Stimulated activated naive CD8-positive, alpha-beta T cell treated with anti-CD3 and anti-CD28 coated beads, Interleukin-15, amount 100 ng/mL, for 72 hours (primary cell): ENCODE data around the gene FOXP1.
"Not testable (repeated sequence)": the region's sequence is repeated elsewhere in the genome, so short reads cannot be mapped to it uniquely, and the experiment has no call there.

Experiments used
- ATAC-seq: fragments of 150-1000 bp; cut with Tn5 transposase; 2 replicates; pipeline ENCODE4 v1.10.0; 2021; ENCODE audit warnings: mild to moderate bottlenecking, moderate library complexity
- DNase-seq, 2 donors: peaks; one replicate each; pipeline ENCODE4 v3.0.0; 2021 to 2022
- H3K27ac Mint-ChIP-seq, 2 donors: one replicate each; pipeline ENCODE4 v1.8.0; 2022; ENCODE audit warnings: mild to moderate bottlenecking in 2 of 2, mixed read lengths in 2 of 2, moderate library complexity in 2 of 2
- H3K27me3 Mint-ChIP-seq: one replicate; pipeline ENCODE4 v1.8.0; 2022; ENCODE audit warnings: mixed read lengths
- H3K4me1 Mint-ChIP-seq: one replicate; pipeline ENCODE4 v1.8.0; 2022; ENCODE audit warnings: mild to moderate bottlenecking, mixed read lengths
- H3K4me3 Mint-ChIP-seq, 2 donors: one replicate each; pipeline ENCODE4 v1.8.0; 2022; ENCODE audit warnings: mild to moderate bottlenecking in 2 of 2, mixed read lengths in 2 of 2, moderate library complexity in 1 of 2
- H3K9me3 Mint-ChIP-seq, 2 donors: one replicate each; pipeline ENCODE4 v1.8.0; 2022; ENCODE audit warnings: mixed read lengths in 2 of 2

Gene FOXP1

GRCh38 chr3:71537211-71537611 lies 46.3 kb downstream of the FOXP1 start:
- Mint-ChIP-seq H3K27ac (no peak overlapping the region), H3K27me3 (no peaks in the 10 kb centered on the region), H3K4me1 (peaks cover 27% of the 10 kb centered on the region), H3K9me3 (no peaks in the 10 kb centered on the region), H3K4me3 (no peak overlapping the region)
- DNase-seq (no peak), ATAC-seq (no peak)

- no peak for ATAC-seq
- Mint-ChIP-seq H3K4me3 (no peak overlapping the region), H3K27me3 (no peaks in the 10 kb centered on the region), H3K27ac (no peak overlapping the region), H3K4me1 (peaks cover 23% of the 10 kb centered on the region), H3K9me3 (no peaks in the 10 kb centered on the region)
- DNase-seq = no peak
These were observed 47.1 kb downstream of the FOXP1 start for GRCh38 chr3:71536376-71536965.

- ATAC-seq (no peak), DNase-seq (no peak)
- H3K9me3 Mint-ChIP-seq = no peaks in the 10 kb centered on the region
- H3K4me1 Mint-ChIP-seq = peaks cover 38% of the 10 kb centered on the region
- H3K4me3 Mint-ChIP-seq = no peak overlapping the region
- H3K27ac Mint-ChIP-seq = no peak overlapping the region
- H3K27me3 Mint-ChIP-seq = no peaks in the 10 kb centered on the region
These were observed 49.9 kb downstream of the FOXP1 start for GRCh38 chr3:71533588-71533987.

- Mint-ChIP-seq H3K4me3 (no peak overlapping the region), H3K9me3 (no peaks in the 10 kb centered on the region), H3K4me1 (peaks cover 42% of the 10 kb centered on the region), H3K27ac (no peak overlapping the region), H3K27me3 (no peaks in the 10 kb centered on the region)
- DNase-seq = no peak
- no peak for ATAC-seq
These were observed 50.7 kb downstream of the FOXP1 start for GRCh38 chr3:71532639-71533395.

GRCh38 chr3:71530903-71531530 lies 52.5 kb downstream of the FOXP1 start:
- Mint-ChIP-seq H3K9me3 (no peaks in the 10 kb centered on the region), H3K4me1 (peaks cover 28% of the 10 kb centered on the region), H3K27ac (no peak overlapping the region), H3K27me3 (no peaks in the 10 kb centered on the region), H3K4me3 (no peak overlapping the region)
- ATAC-seq (no peak), DNase-seq (no peak)

- Mint-ChIP-seq H3K4me3 (no peak overlapping the region), H3K4me1 (peaks cover 19% of the 10 kb centered on the region), H3K27me3 (no peaks in the 10 kb centered on the region), H3K27ac (no peak overlapping the region), H3K9me3 (no peaks in the 10 kb centered on the region)
- ATAC-seq = no peak
- DNase-seq = no peak
These were observed 54.7 kb downstream of the FOXP1 start for GRCh38 chr3:71528816-71529215.

GRCh38 chr3:71526448-71526847 lies 57.1 kb downstream of the FOXP1 start:
- H3K4me3 Mint-ChIP-seq, H3K27ac Mint-ChIP-seq, ATAC-seq, DNase-seq, H3K27me3 Mint-ChIP-seq, H3K9me3 Mint-ChIP-seq: not testable (repeated sequence)
- H3K4me1 Mint-ChIP-seq = peaks cover 19% of the 10 kb centered on the region

- Mint-ChIP-seq H3K27me3 (no peaks in the 10 kb centered on the region), H3K9me3 (no peaks in the 10 kb centered on the region), H3K4me1 (peaks cover 27% of the 10 kb centered on the region), H3K27ac (no peak overlapping the region), H3K4me3 (no peak overlapping the region)
- ATAC-seq (no peak), DNase-seq (no peak)
These were observed 58.1 kb downstream of the FOXP1 start for GRCh38 chr3:71525391-71525790.

GRCh38 chr3:71524672-71525071 lies 58.9 kb downstream of the FOXP1 start:
- H3K27me3 Mint-ChIP-seq = no peaks in the 10 kb centered on the region
- no peak overlapping the region for H3K4me3 Mint-ChIP-seq
- DNase-seq (no peak), ATAC-seq (no peak)
- peak overlapping the region in 1 of 2 donors; percentile 19 for H3K27ac Mint-ChIP-seq
- H3K4me1 Mint-ChIP-seq = peaks cover 28% of the 10 kb centered on the region
- H3K9me3 Mint-ChIP-seq = no peaks in the 10 kb centered on the region

- Mint-ChIP-seq H3K27me3 (no peaks in the 10 kb centered on the region), H3K9me3 (no peaks in the 10 kb centered on the region), H3K27ac (no peak overlapping the region), H3K4me1 (peaks cover 18% of the 10 kb centered on the region), H3K4me3 (no peak overlapping the region)
- no peak for ATAC-seq
- no peak for DNase-seq
These were observed 59.9 kb downstream of the FOXP1 start for GRCh38 chr3:71523628-71524027.

- no peaks in the 10 kb centered on the region for H3K27me3 Mint-ChIP-seq
- H3K9me3 Mint-ChIP-seq = no peaks in the 10 kb centered on the region
- no peak for ATAC-seq
- no peak overlapping the region for H3K4me3 Mint-ChIP-seq
- peaks cover 18% of the 10 kb centered on the region for H3K4me1 Mint-ChIP-seq
- DNase-seq = no peak
- H3K27ac Mint-ChIP-seq = no peak overlapping the region
These were observed 61.3 kb downstream of the FOXP1 start for GRCh38 chr3:71521940-71522876.

GRCh38 chr3:71521021-71521352 lies 62.5 kb downstream of the FOXP1 start:
- Mint-ChIP-seq H3K4me1 (peaks cover 18% of the 10 kb centered on the region), H3K9me3 (no peaks in the 10 kb centered on the region), H3K4me3 (no peak overlapping the region), H3K27me3 (no peaks in the 10 kb centered on the region), H3K27ac (no peak overlapping the region)
- DNase-seq = no peak
- no peak for ATAC-seq

- no peak overlapping the region for H3K4me3 Mint-ChIP-seq
- no peak for DNase-seq
- H3K9me3 Mint-ChIP-seq = no peaks in the 10 kb centered on the region
- H3K4me1 Mint-ChIP-seq = peaks cover 18% of the 10 kb centered on the region
- no peaks in the 10 kb centered on the region for H3K27me3 Mint-ChIP-seq
- ATAC-seq = no peak
- H3K27ac Mint-ChIP-seq = no peak overlapping the region
These were observed 63.1 kb downstream of the FOXP1 start for GRCh38 chr3:71520161-71521020.

- ATAC-seq (no peak), DNase-seq (no peak)
- H3K27ac Mint-ChIP-seq = no peak overlapping the region
- H3K9me3 Mint-ChIP-seq = no peaks in the 10 kb centered on the region
- no peak overlapping the region for H3K4me3 Mint-ChIP-seq
- peaks cover 18% of the 10 kb centered on the region for H3K4me1 Mint-ChIP-seq
- H3K27me3 Mint-ChIP-seq = no peaks in the 10 kb centered on the region
These were observed 65.4 kb downstream of the FOXP1 start for GRCh38 chr3:71518089-71518488.

- Mint-ChIP-seq H3K4me1 (peaks cover 18% of the 10 kb centered on the region), H3K9me3 (no peaks in the 10 kb centered on the region), H3K4me3 (no peak overlapping the region), H3K27ac (no peak overlapping the region), H3K27me3 (no peaks in the 10 kb centered on the region)
- ATAC-seq (no peak), DNase-seq (no peak)
These were observed 66.2 kb downstream of the FOXP1 start for GRCh38 chr3:71517271-71517791.
